GM18867 (cell line): ENCODE measurements around the gene TYW1B.
A peak's percentile ranks its signal among the peaks of the same experiment; 100 is the strongest.
"Not testable (repeated sequence)": the region's sequence is repeated elsewhere in the genome, so short reads cannot be mapped to it uniquely, and the experiment has no call there.

ENCODE experiments used
- ATAC-seq: cut with Tn5 transposase; IDR thresholded peaks from one replicate; pipeline ENCODE4 v1.9.1; 2021; ENCODE audit warnings: mild to moderate bottlenecking, moderate library complexity; ENCODE audit not compliant: unreplicated experiment

Gene TYW1B

GRCh38 chr7:72632765-72633292, 195.2 kb downstream of the TYW1B start:
- ATAC-seq: not testable (repeated sequence)

DNA sequence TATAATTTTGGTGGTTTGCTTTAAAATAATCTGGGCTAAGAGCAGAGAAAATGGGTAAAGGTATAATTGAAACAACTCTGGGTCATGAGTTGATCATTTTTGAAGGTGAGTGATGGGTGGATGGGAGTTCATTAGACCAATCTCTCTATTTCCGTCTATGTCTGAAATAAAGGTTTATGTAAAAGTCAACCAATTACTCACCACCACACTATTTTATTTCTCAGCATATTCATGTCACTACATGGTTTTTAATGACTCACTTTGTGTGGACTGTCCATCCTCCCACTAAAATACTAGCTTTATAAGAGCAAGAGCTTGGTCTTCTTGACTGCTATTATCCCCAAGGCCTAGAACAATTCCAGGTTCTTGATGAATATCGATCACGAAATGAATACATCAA, 199.6 kb downstream of the TYW1B start:
- ATAC-seq: not testable (repeated sequence)

GRCh38 chr7:72626428-72627011, 201.5 kb downstream of the TYW1B start:
- ATAC-seq: peak; percentile 36

- ATAC-seq: peak; percentile 98
Measured at GRCh38 chr7:72625721-72626423, 202.1 kb downstream of the TYW1B start.

- ATAC-seq: no peak
Measured at GRCh38 chr7:72622532-72622931, 205.5 kb downstream of the TYW1B start.

DNA sequence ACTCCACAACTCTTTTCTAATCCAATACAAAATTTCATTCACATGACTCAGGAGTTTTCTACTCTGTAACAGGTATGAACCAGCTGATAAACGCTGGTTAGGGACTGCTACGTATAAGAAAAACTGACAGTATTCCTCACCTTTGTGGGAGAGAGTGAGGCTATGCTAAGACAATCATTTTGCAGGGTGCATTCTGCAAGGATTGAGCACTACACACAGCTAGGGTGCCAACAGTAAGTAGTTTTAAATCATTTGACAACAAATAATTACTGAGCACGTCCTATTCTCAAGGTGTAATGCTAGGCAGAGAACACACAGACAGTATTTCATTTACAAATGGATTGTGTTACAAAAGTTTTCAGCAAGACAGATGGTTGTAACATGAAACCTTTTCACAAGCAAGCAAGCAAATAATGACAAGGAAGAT, 206.2 kb downstream of the TYW1B start:
- ATAC-seq: not testable (repeated sequence)

GRCh38 chr7:72620923-72621322, 207.1 kb downstream of the TYW1B start:
- ATAC-seq: not testable (repeated sequence)

GRCh38 chr7:72618435-72619180, 209.4 kb downstream of the TYW1B start:
- not testable (repeated sequence) for ATAC-seq

GRCh38 chr7:72609761-72610160, 218.2 kb downstream of the TYW1B start:
- ATAC-seq: not testable (repeated sequence)

- ATAC-seq: not testable (repeated sequence)
Measured at GRCh38 chr7:72607988-72608387, 220.0 kb downstream of the TYW1B start.

- ATAC-seq: not testable (repeated sequence)
Measured at GRCh38 chr7:72605863-72606431, 222.1 kb downstream of the TYW1B start.

GRCh38 chr7:72604771-72605611, 223.0 kb downstream of the TYW1B start:
- not testable (repeated sequence) for ATAC-seq

DNA sequence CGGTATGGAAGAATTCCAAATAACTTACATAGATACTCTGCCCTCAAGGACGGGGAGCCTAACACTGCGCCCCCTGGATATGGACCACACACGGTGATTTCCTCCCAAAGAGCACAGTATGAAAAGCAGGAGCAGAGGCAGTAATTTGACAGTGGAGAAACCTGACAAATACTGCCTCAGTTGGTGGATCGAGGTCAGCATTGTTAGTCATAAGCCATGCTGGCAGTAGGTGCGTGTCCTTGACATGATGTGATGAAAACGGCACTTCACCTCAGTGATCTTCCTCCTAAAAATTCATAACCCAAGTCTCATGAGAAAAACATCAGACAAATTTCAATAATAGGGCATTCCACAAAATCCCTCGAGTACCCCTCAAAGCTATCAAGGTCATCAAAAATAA, 224.5 kb downstream of the TYW1B start:
- not testable (repeated sequence) for ATAC-seq

GRCh38 chr7:72603073-72603472, 224.9 kb downstream of the TYW1B start:
- ATAC-seq: no peak

DNA sequence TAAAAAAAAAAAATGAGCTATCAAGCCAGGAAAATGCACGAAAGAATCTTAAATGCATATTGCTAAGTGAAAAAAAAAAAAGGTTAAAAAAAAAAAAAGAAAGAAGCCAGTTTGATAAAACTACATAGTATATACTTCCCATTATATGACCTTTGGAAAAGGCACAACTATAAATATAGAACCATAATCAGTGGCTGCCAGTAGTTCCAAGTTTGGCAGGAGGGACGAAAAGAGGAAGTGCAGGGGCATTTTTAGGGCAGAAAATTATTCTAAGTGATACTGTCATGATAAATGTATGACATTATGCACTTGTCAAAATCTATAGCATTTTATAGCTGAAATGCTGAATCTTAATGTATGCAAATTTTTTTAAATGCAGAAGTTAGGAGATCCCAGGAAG, 226.3 kb downstream of the TYW1B start:
- ATAC-seq: not testable (repeated sequence)

- not testable (repeated sequence) for ATAC-seq
Measured at GRCh38 chr7:72590023-72590422, 238.0 kb downstream of the TYW1B start.

GRCh38 chr7:72587267-72587666, 240.7 kb downstream of the TYW1B start:
- ATAC-seq: not testable (repeated sequence)

- ATAC-seq: not testable (repeated sequence)
Measured at GRCh38 chr7:72584576-72584975, 243.4 kb downstream of the TYW1B start.

GRCh38 chr7:72583620-72584361, 244.2 kb downstream of the TYW1B start:
- ATAC-seq: not testable (repeated sequence)
